WTC11 (cell line): ENCODE results near the gene ABHD3.

Experiments
- CBFB ChIP-seq: sonication (generic); formaldehyde crosslinking; IDR thresholded peaks from 2 replicates; pipeline ENCODE4 v1.8.1; 2022; ENCODE audit warnings: mild to moderate bottlenecking, low read depth, missing genetic modification reagents
- CTCF ChIP-seq: fragments of 200-600 bp; IDR thresholded peaks from 2 replicates; pipeline ENCODE4 v1.8.0; 2022; ENCODE audit warnings: antibody characterized with exemption
- EMX1 ChIP-seq: fragments of 250-450 bp; sonication (Bioruptor Pico); IDR thresholded peaks from 2 replicates; pipeline ENCODE4 v1.8.0; 2021; ENCODE audit warnings: mild to moderate bottlenecking
- ESRRA ChIP-seq: sonication (generic); formaldehyde crosslinking; IDR thresholded peaks from 2 replicates; pipeline ENCODE4 v1.8.1; 2022; ENCODE audit warnings: mild to moderate bottlenecking, missing genetic modification reagents, borderline replicate concordance
- FOXK1 ChIP-seq: sonication (generic); formaldehyde crosslinking; IDR thresholded peaks from 2 replicates; pipeline ENCODE4 v1.8.0; 2022; ENCODE audit warnings: mild to moderate bottlenecking, moderate library complexity, missing genetic modification reagents
- FOXP4 ChIP-seq: sonication (generic); formaldehyde crosslinking; IDR thresholded peaks from 2 replicates; pipeline ENCODE4 v1.8.0; 2022; ENCODE audit warnings: mild to moderate bottlenecking, missing genetic modification reagents
- HMGA2 ChIP-seq: fragments of 250-450 bp; sonication (Bioruptor Pico); IDR thresholded peaks from 2 replicates; pipeline ENCODE4 v1.4.0; 2021; ENCODE audit warnings: mild to moderate bottlenecking, moderate library complexity
- MXD4 ChIP-seq: fragments of 250-450 bp; sonication (Bioruptor Pico); IDR thresholded peaks from 2 replicates; pipeline ENCODE4 v1.8.0; 2021; ENCODE audit warnings: mild to moderate bottlenecking, moderate library complexity, borderline replicate concordance
- TP53 ChIP-seq: sonication (generic); formaldehyde crosslinking; IDR thresholded peaks from 2 replicates; pipeline ENCODE4 v1.8.1; 2023; ENCODE audit warnings: mild to moderate bottlenecking, missing genetic modification reagents
- USF2 ChIP-seq: sonication (generic); formaldehyde crosslinking; IDR thresholded peaks from 2 replicates; pipeline ENCODE4 v1.8.1; 2023; ENCODE audit warnings: mild to moderate bottlenecking, missing genetic modification reagents, moderate library complexity
- ZNF121 ChIP-seq: sonication (generic); formaldehyde crosslinking; IDR thresholded peaks from 2 replicates; pipeline ENCODE4 v1.8.0; 2023; ENCODE audit warnings: missing genetic modification reagents
- TF ChIP-seq, protein P1 (sequence below): sonication (generic); formaldehyde crosslinking; IDR thresholded peaks from 2 replicates; pipeline ENCODE4 v1.8.1; 2023; ENCODE audit warnings: mild to moderate bottlenecking, missing genetic modification reagents, borderline replicate concordance
- TF ChIP-seq, protein P2 (sequence below): sonication (generic); formaldehyde crosslinking; IDR thresholded peaks from 2 replicates; pipeline ENCODE4 v1.8.0; 2022; ENCODE audit warnings: missing genetic modification reagents

- TF ChIP-seq, protein P1, sequence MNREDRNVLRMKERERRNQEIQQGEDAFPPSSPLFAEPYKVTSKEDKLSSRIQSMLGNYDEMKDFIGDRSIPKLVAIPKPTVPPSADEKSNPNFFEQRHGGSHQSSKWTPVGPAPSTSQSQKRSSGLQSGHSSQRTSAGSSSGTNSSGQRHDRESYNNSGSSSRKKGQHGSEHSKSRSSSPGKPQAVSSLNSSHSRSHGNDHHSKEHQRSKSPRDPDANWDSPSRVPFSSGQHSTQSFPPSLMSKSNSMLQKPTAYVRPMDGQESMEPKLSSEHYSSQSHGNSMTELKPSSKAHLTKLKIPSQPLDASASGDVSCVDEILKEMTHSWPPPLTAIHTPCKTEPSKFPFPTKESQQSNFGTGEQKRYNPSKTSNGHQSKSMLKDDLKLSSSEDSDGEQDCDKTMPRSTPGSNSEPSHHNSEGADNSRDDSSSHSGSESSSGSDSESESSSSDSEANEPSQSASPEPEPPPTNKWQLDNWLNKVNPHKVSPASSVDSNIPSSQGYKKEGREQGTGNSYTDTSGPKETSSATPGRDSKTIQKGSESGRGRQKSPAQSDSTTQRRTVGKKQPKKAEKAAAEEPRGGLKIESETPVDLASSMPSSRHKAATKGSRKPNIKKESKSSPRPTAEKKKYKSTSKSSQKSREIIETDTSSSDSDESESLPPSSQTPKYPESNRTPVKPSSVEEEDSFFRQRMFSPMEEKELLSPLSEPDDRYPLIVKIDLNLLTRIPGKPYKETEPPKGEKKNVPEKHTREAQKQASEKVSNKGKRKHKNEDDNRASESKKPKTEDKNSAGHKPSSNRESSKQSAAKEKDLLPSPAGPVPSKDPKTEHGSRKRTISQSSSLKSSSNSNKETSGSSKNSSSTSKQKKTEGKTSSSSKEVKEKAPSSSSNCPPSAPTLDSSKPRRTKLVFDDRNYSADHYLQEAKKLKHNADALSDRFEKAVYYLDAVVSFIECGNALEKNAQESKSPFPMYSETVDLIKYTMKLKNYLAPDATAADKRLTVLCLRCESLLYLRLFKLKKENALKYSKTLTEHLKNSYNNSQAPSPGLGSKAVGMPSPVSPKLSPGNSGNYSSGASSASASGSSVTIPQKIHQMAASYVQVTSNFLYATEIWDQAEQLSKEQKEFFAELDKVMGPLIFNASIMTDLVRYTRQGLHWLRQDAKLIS (CRISPR knock-in tag): no peak
- no peak for TF ChIP-seq MXD4 (CRISPR knock-in tag)
- no peak for TF ChIP-seq EMX1
- TF ChIP-seq CTCF: no peak
- no peak for TF ChIP-seq FOXP4 (CRISPR knock-in tag)
- no peak for TF ChIP-seq HMGA2 (CRISPR knock-in tag)
- TF ChIP-seq USF2: no peak
- no peak for TF ChIP-seq TP53 (CRISPR knock-in tag)
- no peak for TF ChIP-seq ZNF121 (CRISPR knock-in tag)
- no peak for TF ChIP-seq ESRRA (CRISPR knock-in tag)
- TF ChIP-seq FOXK1 (CRISPR knock-in tag): no peak
- no peak for TF ChIP-seq CBFB
- TF ChIP-seq, protein P2, sequence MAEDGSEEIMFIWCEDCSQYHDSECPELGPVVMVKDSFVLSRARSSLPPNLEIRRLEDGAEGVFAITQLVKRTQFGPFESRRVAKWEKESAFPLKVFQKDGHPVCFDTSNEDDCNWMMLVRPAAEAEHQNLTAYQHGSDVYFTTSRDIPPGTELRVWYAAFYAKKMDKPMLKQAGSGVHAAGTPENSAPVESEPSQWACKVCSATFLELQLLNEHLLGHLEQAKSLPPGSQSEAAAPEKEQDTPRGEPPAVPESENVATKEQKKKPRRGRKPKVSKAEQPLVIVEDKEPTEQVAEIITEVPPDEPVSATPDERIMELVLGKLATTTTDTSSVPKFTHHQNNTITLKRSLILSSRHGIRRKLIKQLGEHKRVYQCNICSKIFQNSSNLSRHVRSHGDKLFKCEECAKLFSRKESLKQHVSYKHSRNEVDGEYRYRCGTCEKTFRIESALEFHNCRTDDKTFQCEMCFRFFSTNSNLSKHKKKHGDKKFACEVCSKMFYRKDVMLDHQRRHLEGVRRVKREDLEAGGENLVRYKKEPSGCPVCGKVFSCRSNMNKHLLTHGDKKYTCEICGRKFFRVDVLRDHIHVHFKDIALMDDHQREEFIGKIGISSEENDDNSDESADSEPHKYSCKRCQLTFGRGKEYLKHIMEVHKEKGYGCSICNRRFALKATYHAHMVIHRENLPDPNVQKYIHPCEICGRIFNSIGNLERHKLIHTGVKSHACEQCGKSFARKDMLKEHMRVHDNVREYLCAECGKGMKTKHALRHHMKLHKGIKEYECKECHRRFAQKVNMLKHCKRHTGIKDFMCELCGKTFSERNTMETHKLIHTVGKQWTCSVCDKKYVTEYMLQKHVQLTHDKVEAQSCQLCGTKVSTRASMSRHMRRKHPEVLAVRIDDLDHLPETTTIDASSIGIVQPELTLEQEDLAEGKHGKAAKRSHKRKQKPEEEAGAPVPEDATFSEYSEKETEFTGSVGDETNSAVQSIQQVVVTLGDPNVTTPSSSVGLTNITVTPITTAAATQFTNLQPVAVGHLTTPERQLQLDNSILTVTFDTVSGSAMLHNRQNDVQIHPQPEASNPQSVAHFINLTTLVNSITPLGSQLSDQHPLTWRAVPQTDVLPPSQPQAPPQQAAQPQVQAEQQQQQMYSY (CRISPR knock-in tag): no peak
Observed at GRCh38 chr18:21689736-21690135, 14.8 kb downstream of the ABHD3 start.
